ENCODE data around the gene SUMO1. TPM values are rescaled to one million over a fixed set of nuclear protein-coding genes. Genes with fewer than 3 reads are reported as not detected.
"Not testable (repeated sequence)": the region's sequence is repeated elsewhere in the genome, so short reads cannot be mapped to it uniquely, and the experiment has no call there.

SUMO1 gene
- total RNA-seq (2014; rRNA removed; shearing (Covaris generic)), result 176 and 198 TPM in 2 replicates

DNA sequence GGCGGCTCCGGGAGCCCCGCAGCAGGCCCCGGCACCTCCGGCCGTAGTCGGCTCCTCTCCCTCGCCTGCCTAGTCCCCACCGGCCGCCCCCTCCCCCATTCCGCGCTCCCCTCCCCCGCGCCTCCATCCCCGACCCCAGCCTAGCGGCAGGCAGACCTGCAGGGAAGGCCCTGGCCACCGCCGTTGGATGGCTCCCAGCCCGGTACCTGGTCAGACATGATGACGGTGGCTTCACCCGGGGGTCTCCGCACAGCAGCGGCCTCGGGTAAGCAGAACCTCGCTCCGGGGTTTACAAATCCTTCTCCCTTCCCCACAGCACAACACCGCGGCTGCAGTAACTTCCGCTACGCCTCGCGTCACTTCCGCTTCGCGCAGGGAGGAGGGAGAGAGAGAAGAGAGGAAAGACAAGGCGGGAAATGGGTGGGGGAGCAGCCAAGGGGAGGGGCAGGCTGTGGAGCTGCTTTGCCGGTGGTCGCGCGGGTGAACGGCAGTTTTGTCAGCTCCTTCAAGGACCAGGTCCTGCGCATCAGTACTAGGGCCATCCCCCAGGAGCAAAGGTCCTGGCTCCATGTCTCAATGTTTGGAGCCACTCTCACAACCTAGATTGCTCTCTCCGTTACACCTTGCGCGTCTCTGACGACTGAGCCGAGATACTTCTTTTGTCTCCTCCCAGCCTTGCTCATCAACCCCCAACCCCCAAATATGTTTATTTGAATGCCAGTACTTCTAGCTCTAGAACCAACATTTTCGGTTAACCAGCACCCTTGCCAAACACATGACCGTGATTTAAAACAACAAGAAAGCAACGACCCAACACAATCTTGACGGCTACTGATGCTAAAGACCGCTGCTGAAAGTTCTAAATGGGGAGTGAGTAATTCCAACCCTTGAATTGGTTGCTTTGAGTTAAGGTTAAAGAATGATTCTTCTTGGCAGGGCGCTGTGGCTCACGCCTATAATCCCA lies at the start of gene SUMO1:
SUMO1 (minus strand) TSS at position 364 of the 964 bp plus-strand sequence; CDS start at position 218, 146 bp downstream.
- peak within 1 kb of the TSS; percentile 46 for H3K27ac ChIP-seq
- peak within 1 kb of the TSS; percentile 76 for H3K4me3 ChIP-seq
- H3K4me1 ChIP-seq, result peaks cover 9% of the 10 kb centered on the region
- H3K9me3 ChIP-seq (replicated peaks), result no peaks in the 10 kb centered on the region
- no peaks in the 10 kb centered on the region for H3K27me3 ChIP-seq
- H3K36me3 ChIP-seq, result peaks cover 3% of the 10 kb centered on the region
- DNase-seq, result peak; percentile 90 to 93

DNA sequence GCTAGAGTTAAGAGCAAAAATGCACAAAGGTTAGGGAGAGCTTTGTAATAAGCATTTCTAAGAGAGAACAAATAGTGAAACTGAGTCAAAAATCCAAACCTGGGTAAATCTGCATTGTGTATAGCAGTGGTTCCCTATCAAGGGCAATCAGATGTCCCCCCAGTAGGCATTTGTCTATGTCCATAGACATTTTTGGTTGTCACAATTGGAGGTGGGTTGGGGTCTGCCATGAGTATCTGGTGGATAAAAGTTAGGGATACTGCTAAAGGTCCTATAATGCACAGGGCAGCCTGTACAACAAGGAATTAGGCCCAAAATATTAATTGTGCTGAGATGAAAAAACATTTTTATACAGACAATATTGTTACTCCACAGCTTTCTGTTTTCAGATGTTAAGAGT lies 48.2 kb upstream of the SUMO1 start:
- H3K27ac ChIP-seq, result no peak overlapping the region
- no peaks in the 10 kb centered on the region for H3K27me3 ChIP-seq
- H3K4me1 ChIP-seq, result no peaks in the 10 kb centered on the region
- H3K9me3 ChIP-seq (replicated peaks), result no peaks in the 10 kb centered on the region
- peaks cover 92% of the 10 kb centered on the region for H3K36me3 ChIP-seq
- no peak overlapping the region for H3K4me3 ChIP-seq
- DNase-seq, result no peak

DNA sequence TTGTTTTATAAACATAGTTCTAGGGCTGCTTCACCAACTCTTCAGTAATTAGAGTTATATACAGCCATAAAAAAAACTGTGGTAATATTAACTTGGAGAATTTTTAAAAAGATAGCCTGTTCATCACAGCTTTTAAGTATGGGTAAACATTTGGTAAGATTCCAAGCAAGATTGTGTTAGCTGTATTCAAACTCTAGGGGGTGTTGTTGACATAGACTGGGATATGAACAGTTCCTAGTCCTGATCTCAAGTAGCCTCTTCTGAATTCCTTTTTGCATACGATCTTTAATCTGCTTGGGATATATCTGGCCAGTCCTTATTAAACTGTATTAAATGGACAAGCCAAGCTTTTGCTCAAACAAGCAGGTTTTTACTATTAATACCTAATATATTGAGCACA lies 40.5 kb upstream of the SUMO1 start:
- H3K9me3 ChIP-seq (replicated peaks), result no peaks in the 10 kb centered on the region
- no peaks in the 10 kb centered on the region for H3K4me1 ChIP-seq
- DNase-seq, result peak in 1 of 2 experiments; percentile 46
- H3K27me3 ChIP-seq, result no peaks in the 10 kb centered on the region
- H3K27ac ChIP-seq, result no peak overlapping the region
- H3K36me3 ChIP-seq, result peaks cover 78% of the 10 kb centered on the region
- H3K4me3 ChIP-seq, result no peak overlapping the region

DNA sequence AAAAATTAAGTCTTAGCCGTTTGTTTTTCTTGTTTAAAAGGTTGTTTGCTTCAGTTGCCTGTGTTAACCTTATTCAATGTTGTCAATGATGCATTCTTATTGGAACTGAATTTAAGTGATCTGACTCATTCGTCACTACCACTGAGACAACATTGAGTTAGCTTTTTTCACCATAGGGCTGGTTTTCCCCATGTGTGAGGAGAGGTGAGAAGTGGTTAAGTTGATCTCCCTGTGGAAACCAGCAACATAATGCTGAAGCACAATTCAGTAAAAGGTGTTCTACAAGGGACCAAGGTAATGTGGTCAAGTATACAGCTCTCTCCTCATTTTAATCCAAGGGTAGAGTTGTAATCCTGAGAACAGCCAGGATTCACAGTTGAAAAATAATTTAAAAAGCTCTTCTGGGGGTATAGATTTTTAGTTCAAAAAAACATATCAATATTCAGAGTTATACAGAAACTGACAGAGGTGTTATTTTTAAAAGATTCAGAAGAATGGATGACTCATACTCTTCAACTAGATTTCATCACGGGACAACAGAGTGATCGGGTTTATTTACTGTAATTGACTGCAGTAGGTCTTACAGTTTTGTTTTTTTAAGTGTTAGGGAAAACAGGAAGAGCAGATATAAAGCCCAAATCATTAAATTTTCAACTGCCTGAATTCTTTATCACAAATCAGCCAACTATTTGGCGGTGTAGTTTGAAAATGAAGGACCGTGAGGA lies 39.8 kb upstream of the SUMO1 start:
- Histone ChIP-seq H3K4me3 (no peak overlapping the region), H3K36me3 (peaks cover 75% of the 10 kb centered on the region)
- no peak for DNase-seq

DNA sequence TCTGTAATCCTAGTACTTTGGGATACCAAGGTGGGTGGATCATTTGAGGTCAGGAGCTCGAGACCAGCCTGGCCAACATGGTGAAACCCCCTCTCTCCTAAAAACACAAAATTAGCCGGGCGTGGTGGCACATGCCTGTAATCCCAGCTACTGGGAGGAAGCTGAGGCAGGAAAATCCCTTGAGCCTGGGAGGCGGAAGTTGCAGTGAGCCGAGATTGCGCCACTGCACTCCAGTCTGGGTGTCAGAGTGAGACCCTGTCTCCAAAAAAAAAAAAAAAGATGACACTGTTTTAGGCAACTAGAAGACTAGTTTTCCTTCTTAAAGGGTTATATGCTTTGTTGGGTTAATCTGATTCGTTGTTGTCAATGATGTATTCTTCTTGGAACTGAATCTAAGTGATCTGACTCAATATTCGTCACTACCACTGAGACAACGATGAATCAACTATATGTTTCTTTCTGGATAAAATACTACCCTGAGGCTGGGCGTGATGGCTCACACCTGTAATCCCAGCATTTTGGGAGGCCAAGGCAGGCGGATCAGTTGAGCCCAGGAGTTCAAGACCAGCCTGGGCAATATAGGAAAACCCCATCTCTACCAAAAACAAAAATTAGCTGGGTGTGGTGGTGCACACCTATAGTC lies 37.8 kb upstream of the SUMO1 start:
- not testable (repeated sequence) for H3K9me3 ChIP-seq (replicated peaks); H3K27ac ChIP-seq; H3K4me1 ChIP-seq; H3K4me3 ChIP-seq; DNase-seq; H3K27me3 ChIP-seq
- peaks cover 61% of the 10 kb centered on the region for H3K36me3 ChIP-seq

More for the DNA sequence above, 39.8 kb upstream of the SUMO1 start:
- Histone ChIP-seq H3K27ac (no peak overlapping the region), H3K9me3 (replicated peaks) (no peaks in the 10 kb centered on the region), H3K4me1 (no peaks in the 10 kb centered on the region), H3K27me3 (no peaks in the 10 kb centered on the region)

DNA sequence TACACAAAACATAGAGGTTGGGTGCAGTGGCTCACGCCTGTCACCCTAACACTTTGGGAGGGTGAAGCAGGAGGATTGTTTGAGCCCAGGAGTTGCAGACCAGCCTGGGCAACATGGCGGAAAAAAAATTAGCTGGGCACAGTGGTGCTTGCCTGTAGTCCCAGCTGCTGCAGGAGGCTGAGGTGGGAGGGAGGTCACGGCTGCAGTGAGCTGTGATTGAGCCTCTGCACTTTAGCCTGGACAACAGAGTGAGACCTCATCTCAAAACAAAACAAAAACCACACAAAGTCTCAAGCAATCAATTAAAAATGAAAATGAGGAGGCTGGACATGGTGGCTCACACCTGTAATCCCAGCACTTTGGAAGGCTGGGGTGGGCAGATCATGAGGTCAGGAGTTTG lies 32.1 kb upstream of the SUMO1 start:
- H3K27ac ChIP-seq, result no peak overlapping the region
- H3K9me3 ChIP-seq (replicated peaks), result no peaks in the 10 kb centered on the region
- H3K36me3 ChIP-seq, result peaks cover 28% of the 10 kb centered on the region
- no peak overlapping the region for H3K4me3 ChIP-seq
- H3K27me3 ChIP-seq, result no peaks in the 10 kb centered on the region
- H3K4me1 ChIP-seq, result peaks cover 8% of the 10 kb centered on the region; the same call in 1 of the 2 replicates
- DNase-seq, result no peak

DNA sequence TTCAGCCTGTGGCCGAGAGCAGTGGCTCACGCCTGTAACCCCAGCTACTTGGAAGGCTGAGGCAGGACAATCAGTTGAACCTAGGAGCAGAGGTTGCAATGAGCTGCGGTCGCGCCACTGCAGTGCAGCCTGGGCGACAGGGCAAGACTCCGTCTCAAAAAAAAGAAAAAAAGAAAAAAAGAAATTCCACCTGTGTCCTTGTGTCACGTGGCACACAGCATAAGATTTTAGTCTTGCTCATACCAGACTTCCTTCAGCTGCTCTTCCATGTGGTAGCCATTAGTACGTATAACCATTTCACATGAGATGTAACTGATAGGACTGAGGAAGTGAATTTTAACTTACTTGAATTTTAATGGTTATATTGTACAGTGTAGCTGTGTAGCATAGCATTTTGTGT lies 31.2 kb upstream of the SUMO1 start:
- Histone ChIP-seq H3K36me3 (peaks cover 23% of the 10 kb centered on the region), H3K4me1 (peaks cover 8% of the 10 kb centered on the region; the same call in 1 of the 2 replicates), H3K27me3 (no peaks in the 10 kb centered on the region), H3K4me3 (no peak overlapping the region), H3K9me3 (replicated peaks) (no peaks in the 10 kb centered on the region), H3K27ac (no peak overlapping the region)
- DNase-seq, result peak in 1 of 2 experiments; percentile 27

DNA sequence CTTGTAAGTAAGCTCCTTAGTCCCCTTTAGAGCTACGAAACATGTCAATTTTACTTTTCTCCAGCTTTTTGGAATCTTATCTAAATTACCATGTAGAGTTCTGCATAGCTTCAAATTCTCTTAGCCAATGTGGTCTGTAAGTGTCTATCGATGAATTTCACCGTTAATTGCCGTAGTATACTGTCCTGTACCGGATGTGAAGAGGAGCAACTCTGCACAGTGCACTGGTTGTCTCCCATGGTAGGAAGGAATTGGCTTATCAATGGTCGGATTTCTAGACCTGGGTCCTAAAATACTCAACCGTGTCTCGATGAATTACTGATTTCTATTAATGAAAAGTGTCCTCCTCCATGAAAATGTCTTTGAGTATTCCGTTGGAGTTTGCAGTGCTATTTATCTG lies 29.1 kb upstream of the SUMO1 start:
- Histone ChIP-seq H3K9me3 (replicated peaks) (no peaks in the 10 kb centered on the region), H3K36me3 (peaks cover 13% of the 10 kb centered on the region), H3K4me3 (peak overlapping the region; percentile 93), H3K27ac (no peak overlapping the region), H3K4me1 (peaks cover 8% of the 10 kb centered on the region; the same call in 1 of the 2 replicates), H3K27me3 (no peaks in the 10 kb centered on the region)
- DNase-seq, result peak in 1 of 2 experiments; percentile 21

DNA sequence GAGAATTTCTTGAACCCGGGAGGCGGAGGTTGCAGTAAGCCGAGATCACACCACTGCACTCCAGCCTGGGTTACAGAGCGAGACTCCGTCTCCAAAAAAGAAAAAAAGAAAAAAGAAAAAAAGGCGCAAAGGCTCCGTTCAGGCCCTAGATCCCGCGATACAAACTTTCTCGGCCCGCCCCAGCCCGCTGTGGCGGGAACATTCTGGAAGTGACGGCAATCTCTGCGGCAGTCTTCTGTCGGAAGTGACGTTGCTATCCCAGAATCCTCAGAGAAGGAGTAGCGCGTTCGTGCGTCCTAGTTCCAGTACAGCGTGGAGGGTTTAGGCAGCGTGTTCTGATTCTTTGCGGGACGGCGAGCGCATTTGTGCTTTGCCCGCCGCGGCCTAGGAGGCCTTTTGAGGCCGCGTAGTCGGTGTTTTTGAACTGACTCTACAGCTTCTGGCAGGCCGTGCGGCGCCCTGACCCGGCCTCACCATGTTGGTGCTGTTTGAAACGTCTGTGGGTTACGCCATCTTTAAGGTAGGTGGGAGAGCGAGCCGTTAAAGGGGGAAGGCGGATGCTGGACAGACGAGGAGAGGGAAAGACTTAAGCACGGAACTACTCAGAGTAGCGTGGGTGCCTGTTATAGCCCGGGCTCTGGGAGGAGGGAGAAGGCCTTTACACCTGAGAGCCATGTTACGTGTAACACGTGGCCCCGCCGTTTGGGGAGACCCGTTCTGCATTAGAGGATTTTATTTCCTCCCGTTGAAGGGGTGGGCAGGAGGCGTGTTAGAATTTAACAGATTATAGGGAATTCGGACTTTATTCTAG lies 27.3 kb upstream of the SUMO1 start, which contains the start of gene NOP58:
NOP58 (plus strand) TSS at position 297 of the 811 bp plus-strand sequence; CDS start at position 476, 179 bp downstream.
- peak within 1 kb of the TSS; percentile 93 for H3K4me3 ChIP-seq
- H3K4me1 ChIP-seq, result peaks cover 8% of the 10 kb centered on the region; the same call in 1 of the 2 replicates
- peak within 1 kb of the TSS; percentile 94 for H3K27ac ChIP-seq
- H3K36me3 ChIP-seq, result peaks cover 12% of the 10 kb centered on the region
- peak; percentile 92 to 96 for DNase-seq
- no peaks in the 10 kb centered on the region for H3K27me3 ChIP-seq
- H3K9me3 ChIP-seq (replicated peaks), result no peaks in the 10 kb centered on the region

DNA sequence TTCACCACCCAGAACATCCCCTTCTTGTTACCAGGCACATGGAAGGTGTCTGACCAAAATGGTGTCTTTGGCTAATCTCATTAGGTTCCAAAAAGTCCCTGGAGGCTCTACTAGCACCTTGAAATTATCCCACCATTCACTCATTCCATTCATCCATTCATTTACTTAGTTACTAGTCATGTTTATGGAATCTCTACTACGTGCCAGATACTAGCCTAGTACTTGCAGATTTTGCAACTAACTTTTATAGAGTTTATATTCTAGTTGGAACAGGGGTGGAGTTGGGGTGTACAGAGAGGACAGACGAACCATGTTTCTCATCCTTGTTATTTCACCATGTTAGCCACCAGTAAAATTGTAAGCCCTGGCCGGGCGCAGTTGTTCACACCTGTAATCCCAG lies 23.1 kb upstream of the SUMO1 start:
- Histone ChIP-seq H3K4me3 (no peak overlapping the region), H3K27ac (no peak overlapping the region), H3K4me1 (no peaks in the 10 kb centered on the region), H3K9me3 (replicated peaks) (no peaks in the 10 kb centered on the region), H3K36me3 (no peaks in the 10 kb centered on the region), H3K27me3 (no peaks in the 10 kb centered on the region)
- DNase-seq, result no peak

DNA sequence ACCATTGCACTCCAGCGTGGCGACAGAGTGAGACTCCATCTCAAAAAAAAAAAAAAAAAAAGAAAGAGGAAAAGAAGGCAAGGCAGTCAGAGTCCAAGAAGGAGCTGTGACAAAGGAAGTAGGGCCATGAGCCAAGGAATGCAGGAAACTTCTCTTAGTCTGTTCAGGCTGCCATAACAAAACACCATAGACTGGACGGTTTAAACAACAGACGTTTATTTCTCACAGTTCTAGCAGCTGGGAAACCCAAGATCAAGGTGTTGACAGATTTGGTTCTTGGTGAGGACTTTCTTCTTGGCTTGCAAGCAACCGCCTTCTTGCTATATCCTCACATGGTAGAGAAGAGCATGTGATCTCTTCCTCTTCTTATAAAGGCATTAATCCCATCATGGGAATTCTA lies 13.1 kb upstream of the SUMO1 start:
- Histone ChIP-seq H3K9me3 (replicated peaks) (no peaks in the 10 kb centered on the region), H3K27me3 (no peaks in the 10 kb centered on the region), H3K4me3 (no peak overlapping the region), H3K27ac (no peak overlapping the region), H3K36me3 (no peaks in the 10 kb centered on the region), H3K4me1 (no peaks in the 10 kb centered on the region)
- no peak for DNase-seq

DNA sequence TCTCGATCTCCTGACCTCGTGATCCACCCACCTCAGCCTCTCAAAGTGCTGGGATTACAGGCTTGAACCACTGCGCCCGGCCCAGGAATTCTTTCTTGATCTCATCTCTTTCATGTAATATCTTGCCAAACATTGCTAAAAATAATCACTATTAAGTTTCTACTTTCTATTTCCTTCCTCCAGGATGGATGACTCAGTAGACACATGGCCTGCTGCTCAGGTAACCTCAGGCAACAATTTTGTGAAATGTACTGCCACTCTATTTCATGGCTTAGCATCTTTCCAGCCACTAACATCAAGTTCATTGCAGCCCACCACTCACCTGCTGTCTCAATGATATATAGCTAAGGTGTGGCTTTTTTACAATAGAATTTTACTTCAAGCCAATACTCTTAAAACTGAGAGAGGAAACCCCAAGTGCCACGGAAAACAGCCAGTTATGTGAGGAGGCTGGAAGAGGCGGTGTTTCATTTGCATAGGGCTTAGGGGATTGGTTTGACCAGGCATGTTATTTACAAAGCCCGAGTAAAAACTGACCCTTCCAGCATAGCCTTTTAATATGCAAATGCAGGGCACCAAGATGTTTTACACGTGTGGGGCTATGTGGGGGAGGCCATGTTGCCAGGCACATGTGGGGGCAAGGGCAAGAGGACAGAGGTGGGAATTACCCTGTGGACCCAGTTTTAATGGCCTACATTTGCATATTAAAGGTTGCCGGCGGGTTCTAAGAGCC lies 11.3 kb upstream of the SUMO1 start:
- H3K4me1 ChIP-seq, result no peaks in the 10 kb centered on the region
- H3K9me3 ChIP-seq (replicated peaks), result no peaks in the 10 kb centered on the region
- no peak overlapping the region for H3K4me3 ChIP-seq
- H3K27me3 ChIP-seq, result no peaks in the 10 kb centered on the region
- no peaks in the 10 kb centered on the region for H3K36me3 ChIP-seq
- H3K27ac ChIP-seq, result no peak overlapping the region
- DNase-seq, result no peak

DNA sequence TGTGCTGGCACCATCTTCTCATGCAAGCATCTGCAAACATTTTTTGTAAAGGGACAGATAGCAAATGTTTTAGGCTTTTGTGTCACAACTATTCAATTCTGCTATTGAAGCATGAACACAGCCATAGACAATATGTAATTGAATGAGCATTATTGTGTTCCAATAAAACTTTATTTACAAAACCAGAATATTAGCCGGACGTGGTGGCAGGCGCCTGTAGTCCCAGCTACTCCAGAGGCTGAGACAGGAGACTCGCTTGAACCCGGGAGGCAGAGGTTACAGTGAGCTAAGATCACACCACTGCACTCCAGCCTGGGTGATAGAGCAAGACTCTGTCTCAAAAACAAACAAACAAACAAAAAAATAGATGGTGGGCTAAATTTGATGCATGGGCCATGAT lies 9.3 kb upstream of the SUMO1 start:
- DNase-seq, H3K27me3 ChIP-seq, H3K36me3 ChIP-seq: not testable (repeated sequence)

More for the DNA sequence above, 9.3 kb upstream of the SUMO1 start:
- H3K27ac ChIP-seq; H3K4me1 ChIP-seq; H3K4me3 ChIP-seq; H3K9me3 ChIP-seq (replicated peaks): not testable (repeated sequence)

Measured in SJCRH30 (cell line).